Measurements from ENCODE around the gene EIF1AX.

EIF1AX gene

GRCh38 chrX:20118065-20118824 is 23.4 kb downstream of the EIF1AX start:
- no peak for ATAC-seq (ENCODE audit: low read depth)
- Histone ChIP-seq H3K4me3 (ENCODE audit: severe bottlenecking) (no peak overlapping the region), H3K4me1 (ENCODE audit: insufficient read depth, poor library complexity, severe bottlenecking) (no peaks in the 10 kb centered on the region), H3K27me3 (ENCODE audit: insufficient read depth, poor library complexity, severe bottlenecking) (no peaks in the 10 kb centered on the region), H3K9me3 (ENCODE audit: severe bottlenecking) (no peaks in the 10 kb centered on the region), H3K36me3 (ENCODE audit: low read depth) (no peaks in the 10 kb centered on the region), H3K27ac (ENCODE audit: poor library complexity, severe bottlenecking) (no peak overlapping the region)
- DNase-seq (ENCODE audit: low spot score), result no peak
- no peak for TF ChIP-seq CTCF (IDR thresholded peaks at IDR 0.05; ENCODE audit: poor library complexity, severe bottlenecking)

- Histone ChIP-seq H3K4me1 (ENCODE audit: insufficient read depth, poor library complexity, severe bottlenecking) (no peaks in the 10 kb centered on the region), H3K27ac (ENCODE audit: poor library complexity, severe bottlenecking) (no peak within 1 kb of the TSS), H3K9me3 (ENCODE audit: severe bottlenecking) (no peaks in the 10 kb centered on the region), H3K27me3 (ENCODE audit: insufficient read depth, poor library complexity, severe bottlenecking) (no peaks in the 10 kb centered on the region), H3K36me3 (ENCODE audit: low read depth) (no peaks in the 10 kb centered on the region), H3K4me3 (ENCODE audit: severe bottlenecking) (peak within 1 kb of the TSS; percentile 35)
- DNase-seq (ENCODE audit: low spot score), result no peak
- ATAC-seq (ENCODE audit: low read depth), result peak; percentile 44; the same call in 2 of the 3 replicates
- no peak for TF ChIP-seq CTCF (IDR thresholded peaks at IDR 0.05; ENCODE audit: poor library complexity, severe bottlenecking)
Measured at GRCh38 chrX:20116577-20117240, 24.9 kb downstream of the EIF1AX start, which contains the start of gene MAP7D2. MAP7D2 (minus strand) TSS chrX:20116907; CDS start chrX:20116879, 28 bp downstream.

DNA sequence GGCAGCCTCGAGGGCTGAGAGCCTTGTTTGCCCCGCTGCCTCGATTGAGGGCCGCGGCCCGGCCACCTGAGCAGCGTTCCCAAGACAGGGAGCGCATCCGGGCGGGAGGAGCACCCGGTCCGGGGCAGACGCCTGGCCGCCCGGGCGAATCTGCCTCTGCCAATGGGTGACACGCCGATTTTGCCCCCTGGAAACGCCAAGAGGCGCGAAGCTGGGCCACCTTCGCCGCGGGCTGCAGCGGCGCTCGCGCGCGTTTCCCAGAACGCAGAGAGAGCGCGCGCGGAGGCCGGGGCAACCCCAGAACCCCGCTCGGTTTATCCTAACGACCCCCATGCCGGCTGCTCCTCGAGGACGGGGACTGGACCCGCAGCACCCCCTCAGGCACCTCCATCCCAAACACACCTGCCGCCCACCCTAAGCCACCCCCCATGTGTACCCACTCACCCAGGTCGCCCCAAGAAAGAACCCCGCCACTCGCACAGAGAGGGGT is 25.5 kb downstream of the EIF1AX start:
- peak; percentile 27; the same call in 1 of the 3 replicates for ATAC-seq (ENCODE audit: low read depth)
- no peaks in the 10 kb centered on the region for H3K36me3 ChIP-seq (ENCODE audit: low read depth)
- H3K4me1 ChIP-seq (ENCODE audit: insufficient read depth, poor library complexity, severe bottlenecking), result no peaks in the 10 kb centered on the region
- H3K9me3 ChIP-seq (ENCODE audit: severe bottlenecking), result no peaks in the 10 kb centered on the region
- TF ChIP-seq CTCF (IDR thresholded peaks at IDR 0.05; ENCODE audit: poor library complexity, severe bottlenecking), result no peak
- no peak for DNase-seq (ENCODE audit: low spot score)
- peak overlapping the region; percentile 35 for H3K4me3 ChIP-seq (ENCODE audit: severe bottlenecking)
- no peak overlapping the region for H3K27ac ChIP-seq (ENCODE audit: poor library complexity, severe bottlenecking)
- no peaks in the 10 kb centered on the region for H3K27me3 ChIP-seq (ENCODE audit: insufficient read depth, poor library complexity, severe bottlenecking)

DNA sequence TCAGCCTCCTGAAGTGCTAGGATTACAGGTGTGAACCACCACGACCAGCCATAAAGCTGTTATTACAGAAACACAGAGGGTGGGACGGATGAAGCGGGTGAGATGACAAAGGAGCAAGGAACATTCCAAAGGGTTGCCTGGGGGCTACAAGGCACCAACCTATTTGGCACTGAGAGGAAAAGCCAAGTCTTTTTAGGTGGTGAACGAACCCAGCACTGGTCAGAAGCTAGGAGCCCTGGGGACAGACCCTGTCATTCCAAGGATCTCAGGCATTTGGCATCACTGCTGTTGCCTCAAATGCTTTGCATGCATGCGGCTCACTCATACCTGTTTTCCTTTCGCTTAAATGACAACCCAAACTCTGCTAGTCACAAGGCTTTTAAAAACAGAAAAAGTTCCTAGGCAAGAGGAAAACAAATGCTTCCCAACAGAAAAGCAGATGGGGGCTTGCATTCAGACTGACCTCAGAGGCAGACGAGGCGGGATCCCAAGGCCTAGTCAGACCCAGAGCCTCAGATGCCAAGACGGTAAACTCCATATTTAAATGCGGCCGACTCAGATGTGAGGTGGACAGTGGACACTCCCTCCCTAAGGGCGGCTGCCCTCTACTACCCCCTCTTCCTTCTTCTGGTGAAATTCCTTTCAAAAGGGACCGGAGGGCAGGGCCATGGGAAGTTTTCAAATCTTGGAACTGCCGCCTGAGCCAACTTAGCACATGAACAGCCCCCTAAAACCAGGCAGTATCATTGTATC is 29.4 kb downstream of the EIF1AX start:
- DNase-seq (ENCODE audit: low spot score) (no peak), ATAC-seq (ENCODE audit: low read depth) (no peak)
- H3K36me3 ChIP-seq (ENCODE audit: low read depth), result no peaks in the 10 kb centered on the region
- no peaks in the 10 kb centered on the region for H3K9me3 ChIP-seq (ENCODE audit: severe bottlenecking)
- no peaks in the 10 kb centered on the region for H3K27me3 ChIP-seq (ENCODE audit: insufficient read depth, poor library complexity, severe bottlenecking)
- no peak overlapping the region for H3K4me3 ChIP-seq (ENCODE audit: severe bottlenecking)
- no peak for TF ChIP-seq CTCF (IDR thresholded peaks at IDR 0.05; ENCODE audit: poor library complexity, severe bottlenecking)
- no peaks in the 10 kb centered on the region for H3K4me1 ChIP-seq (ENCODE audit: insufficient read depth, poor library complexity, severe bottlenecking)
- no peak overlapping the region for H3K27ac ChIP-seq (ENCODE audit: poor library complexity, severe bottlenecking)

All from RWPE2 (cell line).